HG02981 (cell line): ENCODE data around the gene ICAM1.

Experiments used
- ATAC-seq: cut with Tn5 transposase; IDR thresholded peaks from one replicate; pipeline ENCODE4 v1.9.1; 2021; ENCODE audit warnings: mild to moderate bottlenecking, moderate library complexity; ENCODE audit not compliant: unreplicated experiment

Gene ICAM1

DNA sequence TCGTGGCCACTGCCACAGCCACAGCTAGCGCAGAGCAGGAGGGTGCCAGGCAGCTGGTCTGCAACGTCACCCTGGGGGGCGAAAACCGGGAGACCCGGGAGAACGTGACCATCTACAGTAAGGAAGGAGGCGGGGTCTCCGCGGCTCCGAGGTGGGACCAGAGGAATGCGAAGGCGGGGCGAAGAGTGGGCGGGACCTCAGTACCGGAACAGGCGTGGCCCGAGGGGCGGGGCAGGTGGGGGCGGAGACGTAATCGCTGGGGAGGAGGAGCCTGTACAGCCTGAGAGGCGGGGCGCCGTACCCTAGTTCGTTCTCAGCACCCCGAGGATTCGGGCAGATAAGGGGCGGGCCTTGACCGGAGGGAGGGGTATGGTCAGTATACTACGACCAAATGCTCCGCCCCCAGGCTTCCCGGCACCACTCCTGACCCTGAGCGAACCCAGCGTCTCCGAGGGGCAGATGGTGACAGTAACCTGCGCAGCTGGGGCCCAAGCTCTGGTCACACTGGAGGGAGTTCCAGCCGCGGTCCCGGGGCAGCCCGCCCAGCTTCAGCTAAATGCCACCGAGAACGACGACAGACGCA is 21.4 kb downstream of the ICAM1 start:
- peak; percentile 38 for ATAC-seq

DNA sequence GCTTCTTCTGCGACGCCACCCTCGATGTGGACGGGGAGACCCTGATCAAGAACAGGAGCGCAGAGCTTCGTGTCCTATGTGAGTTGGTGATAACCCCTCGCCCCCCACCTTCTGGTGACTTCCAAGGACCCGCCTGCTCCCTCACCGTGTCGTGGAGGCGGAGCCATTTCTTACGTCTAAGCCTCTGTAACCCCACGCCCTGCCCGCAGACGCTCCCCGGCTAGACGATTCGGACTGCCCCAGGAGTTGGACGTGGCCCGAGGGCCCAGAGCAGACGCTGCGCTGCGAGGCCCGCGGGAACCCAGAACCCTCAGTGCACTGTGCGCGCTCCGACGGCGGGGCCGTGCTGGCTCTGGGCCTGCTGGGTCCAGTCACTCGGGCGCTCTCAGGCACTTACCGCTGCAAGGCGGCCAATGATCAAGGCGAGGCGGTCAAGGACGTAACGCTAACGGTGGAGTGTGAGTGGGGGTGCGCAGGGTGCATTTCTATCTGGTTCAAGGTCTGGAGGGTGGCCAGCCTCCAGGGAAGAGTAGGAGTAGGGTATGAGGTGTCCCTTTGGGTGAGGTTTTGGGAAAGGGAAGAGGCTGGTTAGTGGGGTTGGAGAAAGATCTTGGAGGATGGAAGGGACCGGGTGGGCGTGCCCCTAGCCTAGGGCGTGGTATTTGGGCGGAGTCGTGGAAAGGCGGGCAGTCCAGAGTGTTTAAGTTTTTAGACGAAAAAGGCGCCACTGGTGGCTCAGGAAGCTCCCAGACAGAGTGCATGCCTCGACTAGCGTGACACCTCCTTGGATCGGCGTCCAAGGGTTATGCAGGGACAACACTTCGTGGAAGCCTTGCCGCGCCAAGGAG is 22.1 kb downstream of the ICAM1 start:
- no peak for ATAC-seq

DNA sequence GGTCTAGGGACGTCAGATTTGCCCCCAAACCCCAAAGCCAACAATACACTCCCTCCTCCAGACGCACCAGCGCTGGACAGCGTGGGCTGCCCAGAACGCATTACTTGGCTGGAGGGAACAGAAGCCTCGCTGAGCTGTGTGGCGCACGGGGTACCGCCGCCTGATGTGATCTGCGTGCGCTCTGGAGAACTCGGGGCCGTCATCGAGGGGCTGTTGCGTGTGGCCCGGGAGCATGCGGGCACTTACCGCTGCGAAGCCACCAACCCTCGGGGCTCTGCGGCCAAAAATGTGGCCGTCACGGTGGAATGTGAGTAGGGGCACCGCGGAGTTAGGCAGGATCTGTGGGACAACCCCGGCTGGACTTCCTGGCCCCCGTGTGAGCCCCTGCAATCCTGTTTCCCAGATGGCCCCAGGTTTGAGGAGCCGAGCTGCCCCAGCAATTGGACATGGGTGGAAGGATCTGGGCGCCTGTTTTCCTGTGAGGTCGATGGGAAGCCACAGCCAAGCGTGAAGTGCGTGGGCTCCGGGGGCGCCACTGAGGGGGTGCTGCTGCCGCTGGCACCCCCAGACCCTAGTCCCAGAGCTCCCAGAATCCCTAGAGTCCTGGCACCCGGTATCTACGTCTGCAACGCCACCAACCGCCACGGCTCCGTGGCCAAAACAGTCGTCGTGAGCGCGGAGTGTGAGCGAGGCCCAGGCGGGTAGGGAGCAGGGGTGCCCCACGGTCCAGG is 22.9 kb downstream of the ICAM1 start:
- ATAC-seq: no peak

DNA sequence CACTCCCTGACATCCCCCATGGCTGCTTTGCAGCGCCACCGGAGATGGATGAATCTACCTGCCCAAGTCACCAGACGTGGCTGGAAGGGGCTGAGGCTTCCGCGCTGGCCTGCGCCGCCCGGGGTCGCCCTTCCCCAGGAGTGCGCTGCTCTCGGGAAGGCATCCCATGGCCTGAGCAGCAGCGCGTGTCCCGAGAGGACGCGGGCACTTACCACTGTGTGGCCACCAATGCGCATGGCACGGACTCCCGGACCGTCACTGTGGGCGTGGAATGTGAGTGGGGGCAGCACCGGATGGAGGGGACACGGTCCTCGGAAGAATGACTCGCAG is 23.4 kb downstream of the ICAM1 start:
- no peak for ATAC-seq

DNA sequence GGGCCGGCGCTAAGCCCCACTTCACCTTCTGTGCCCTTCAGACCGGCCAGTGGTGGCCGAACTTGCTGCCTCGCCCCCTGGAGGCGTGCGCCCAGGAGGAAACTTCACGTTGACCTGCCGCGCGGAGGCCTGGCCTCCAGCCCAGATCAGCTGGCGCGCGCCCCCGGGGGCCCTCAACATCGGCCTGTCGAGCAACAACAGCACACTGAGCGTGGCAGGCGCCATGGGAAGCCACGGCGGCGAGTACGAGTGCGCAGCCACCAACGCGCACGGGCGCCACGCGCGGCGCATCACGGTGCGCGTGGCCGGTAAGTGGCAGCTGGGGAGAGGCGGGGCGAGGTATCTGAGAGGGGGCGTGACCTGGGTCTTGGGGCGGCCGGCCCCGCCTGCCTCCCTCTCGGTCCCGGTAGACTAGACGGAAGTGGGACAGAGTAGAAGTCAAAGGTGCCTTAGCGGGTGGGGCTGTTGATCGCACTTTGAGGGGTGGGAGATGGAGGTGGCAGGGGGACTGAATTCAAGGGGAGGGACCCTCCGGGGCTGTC is 24.5 kb downstream of the ICAM1 start:
- ATAC-seq: peak; percentile 61

DNA sequence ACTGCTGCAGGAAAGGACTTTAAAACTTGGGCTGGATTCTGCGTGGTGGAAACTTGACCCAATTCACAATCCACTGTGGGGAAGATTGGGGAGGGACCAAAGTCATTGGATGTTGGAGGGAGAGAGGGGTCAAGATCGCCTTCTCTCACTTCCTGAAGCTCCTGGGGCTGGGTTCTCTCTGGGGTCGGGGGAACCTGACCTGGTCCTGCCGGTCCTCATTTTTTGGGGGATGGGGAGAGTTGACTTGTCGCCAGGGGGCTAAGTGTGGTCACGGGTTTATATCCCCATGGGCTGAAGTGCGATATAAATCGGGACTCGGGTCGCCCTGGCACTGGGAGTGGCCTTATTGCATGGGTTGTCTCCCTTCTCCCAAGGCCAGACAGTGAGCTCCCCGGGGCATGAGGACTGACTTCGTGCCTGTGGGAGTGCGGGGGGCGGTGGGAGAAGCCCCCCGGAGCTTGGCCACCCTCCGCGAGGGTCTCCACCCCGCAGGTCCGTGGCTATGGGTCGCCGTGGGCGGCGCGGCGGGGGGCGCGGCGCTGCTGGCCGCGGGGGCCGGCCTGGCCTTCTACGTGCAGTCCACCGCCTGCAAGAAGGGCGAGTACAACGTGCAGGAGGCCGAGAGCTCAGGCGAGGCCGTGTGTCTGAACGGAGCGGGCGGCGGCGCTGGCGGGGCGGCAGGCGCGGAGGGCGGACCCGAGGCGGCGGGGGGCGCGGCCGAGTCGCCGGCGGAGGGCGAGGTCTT is 25.1 kb downstream of the ICAM1 start:
- ATAC-seq: no peak

DNA sequence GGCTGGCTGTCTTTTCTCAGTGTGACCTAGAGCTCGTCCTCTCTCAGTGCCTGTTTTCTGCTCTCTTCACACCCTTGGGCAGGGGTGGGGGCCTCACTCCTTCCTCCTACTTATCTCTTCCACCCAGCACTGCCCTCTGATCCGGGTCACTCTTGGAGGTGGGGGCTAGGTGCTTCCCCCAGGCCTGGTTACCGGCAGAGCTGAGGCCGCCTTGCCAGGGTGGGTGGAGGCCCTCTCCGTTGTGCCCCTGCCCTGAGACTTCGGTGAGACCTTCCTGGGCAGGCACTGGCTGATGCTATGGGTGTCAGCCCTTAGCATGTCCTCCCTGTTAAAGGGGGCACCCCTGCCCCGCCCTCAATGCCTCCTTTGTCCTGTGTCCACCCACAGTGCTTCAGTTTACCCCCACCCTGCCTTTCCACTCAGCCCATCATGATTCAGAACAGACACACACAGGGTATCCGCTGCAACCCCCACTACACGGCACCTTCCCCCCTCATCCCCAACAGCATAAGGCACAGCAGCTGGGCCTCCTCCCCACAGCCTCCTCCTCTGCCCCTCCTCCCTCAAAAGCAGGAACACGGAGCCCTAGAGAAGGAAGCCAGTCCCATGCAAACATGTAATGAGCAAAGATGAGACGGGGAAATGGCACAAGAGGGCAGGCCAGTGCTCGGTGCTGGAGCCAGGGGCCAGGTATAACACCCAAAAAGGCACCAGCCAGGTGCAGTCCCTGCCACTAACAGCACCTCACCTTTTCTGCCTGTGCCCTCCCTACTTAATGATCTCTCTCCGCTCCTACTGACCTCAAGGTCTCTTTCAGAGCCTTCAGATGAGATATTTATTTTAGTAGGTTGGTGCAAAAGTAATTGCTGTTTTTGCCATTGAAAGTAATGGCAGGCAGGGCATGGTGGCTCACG is 28.9 kb downstream of the ICAM1 start:
- no peak for ATAC-seq

DNA sequence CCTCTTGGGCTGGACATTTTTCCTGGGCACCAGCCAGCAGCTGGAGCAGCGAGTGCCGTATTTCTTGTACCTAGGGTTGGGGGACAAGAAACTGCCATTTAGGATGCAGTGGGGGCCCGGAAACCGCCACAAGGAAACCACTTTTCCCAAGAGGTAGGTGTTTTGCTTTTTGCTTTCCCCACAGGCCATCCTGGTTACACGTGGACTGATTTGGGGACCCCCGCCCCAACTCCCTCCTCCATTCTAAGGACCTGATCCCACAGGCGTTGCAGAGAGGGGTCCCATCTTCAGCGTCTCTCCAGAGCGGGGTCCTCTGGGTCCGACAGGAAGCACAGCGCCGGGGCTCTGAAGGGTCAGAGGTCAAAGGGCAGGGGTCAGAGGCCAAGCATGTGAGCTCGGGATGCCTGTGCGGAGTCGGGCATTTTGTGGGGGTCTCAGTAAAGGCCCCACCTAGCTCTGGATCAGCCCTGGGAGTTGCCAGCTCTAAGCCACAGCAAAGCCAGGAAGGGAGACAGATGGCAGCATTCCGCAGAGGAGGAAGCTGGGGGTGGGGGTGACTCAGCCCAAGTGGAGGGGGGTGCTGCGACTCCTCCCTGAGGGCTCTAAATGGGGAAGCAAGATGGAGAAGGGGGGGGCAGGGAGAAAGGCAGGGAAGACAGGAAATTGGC is 34.4 kb downstream of the ICAM1 start:
- no peak for ATAC-seq

DNA sequence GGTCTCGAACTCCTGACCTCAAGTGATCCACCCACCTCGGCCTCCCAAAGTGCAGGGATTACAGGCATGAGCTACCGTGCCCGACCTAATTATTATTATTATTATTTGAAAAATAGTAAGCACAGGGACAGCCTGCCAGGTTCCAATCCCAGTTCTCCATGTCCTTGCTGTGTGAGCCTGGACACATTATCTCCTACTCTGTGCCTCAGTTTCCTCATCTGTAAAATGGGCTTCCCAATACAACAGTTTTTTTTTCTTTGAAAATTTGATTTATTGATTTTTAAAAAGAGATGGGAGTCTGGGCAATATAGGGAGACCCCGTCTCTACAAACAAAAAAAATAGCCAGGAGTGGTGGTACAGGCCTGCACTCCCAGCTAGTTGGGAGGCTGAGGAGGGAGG is 35.4 kb downstream of the ICAM1 start:
- no peak for ATAC-seq

DNA sequence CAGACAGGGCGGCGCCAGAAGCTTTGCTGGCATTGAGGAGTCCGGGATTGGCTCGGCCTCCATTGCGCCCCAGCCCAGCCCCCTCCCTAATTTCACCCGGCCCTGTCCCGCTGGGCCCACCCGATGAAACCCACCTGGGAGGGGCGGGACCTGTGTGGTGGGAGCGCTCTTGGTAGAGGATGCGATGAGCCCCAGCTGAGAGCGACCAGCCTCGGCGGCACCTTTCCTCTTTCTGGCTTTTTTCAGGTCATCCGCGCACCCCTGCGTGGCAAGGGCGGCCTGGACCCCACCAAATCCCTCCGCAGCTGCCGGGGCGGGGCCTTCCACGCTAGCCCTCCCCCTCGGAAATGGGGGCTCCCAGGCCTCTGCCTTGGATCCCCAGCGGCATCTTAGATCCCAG is 38.5 kb downstream of the ICAM1 start, which contains the start of gene ZGLP1:
TSS of gene ZGLP1 (minus strand) at position 393 of the 400 bp plus-strand sequence.
- ATAC-seq: no peak

DNA sequence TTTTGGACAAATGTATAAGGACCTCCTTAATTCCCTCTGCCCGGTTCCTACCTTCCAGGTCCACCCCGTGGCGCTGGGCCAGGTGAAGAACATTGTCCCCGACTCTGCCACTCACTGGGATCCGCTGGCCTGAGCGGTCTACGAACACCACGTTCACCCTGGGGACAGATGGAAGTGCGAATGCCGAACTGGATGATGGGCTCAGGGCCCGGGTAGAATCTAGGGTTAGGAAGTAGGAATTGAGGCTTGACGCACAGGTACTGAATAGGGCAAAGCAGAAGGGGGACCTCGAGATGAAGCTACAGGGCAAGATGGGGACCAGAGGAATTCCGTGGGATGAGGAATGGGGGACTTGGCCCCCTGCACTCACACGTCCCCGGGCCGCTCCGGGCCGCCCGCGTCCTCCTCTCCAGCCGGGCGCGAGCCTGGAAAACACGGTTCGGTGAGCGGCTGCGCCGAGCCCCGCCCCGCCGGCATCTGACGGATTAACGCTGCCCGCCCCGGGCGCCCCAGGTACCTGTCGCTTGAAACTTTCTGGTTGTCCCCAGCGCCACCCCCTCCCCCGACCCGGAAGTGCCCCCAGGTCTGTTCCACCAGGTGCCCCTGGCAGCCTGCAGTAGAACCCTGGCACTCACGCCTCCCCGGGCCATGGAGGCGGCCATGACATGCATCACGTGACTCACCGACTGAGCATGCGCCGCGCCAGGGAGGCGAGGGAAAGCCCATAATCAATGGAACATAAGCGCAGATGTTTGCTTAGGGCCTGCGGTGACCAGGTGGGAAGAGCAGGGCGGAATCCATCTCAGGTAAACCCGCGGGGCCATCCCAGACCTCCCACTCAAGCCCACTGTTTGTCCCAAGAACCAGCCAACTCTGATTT is 44.7 kb downstream of the ICAM1 start, which contains the start of gene FDX2:
TSS of gene FDX2 (minus strand) at position 681 of the 880 bp plus-strand sequence. CDS start at position 662, 19 bp downstream.
- ATAC-seq: peak; percentile 82

DNA sequence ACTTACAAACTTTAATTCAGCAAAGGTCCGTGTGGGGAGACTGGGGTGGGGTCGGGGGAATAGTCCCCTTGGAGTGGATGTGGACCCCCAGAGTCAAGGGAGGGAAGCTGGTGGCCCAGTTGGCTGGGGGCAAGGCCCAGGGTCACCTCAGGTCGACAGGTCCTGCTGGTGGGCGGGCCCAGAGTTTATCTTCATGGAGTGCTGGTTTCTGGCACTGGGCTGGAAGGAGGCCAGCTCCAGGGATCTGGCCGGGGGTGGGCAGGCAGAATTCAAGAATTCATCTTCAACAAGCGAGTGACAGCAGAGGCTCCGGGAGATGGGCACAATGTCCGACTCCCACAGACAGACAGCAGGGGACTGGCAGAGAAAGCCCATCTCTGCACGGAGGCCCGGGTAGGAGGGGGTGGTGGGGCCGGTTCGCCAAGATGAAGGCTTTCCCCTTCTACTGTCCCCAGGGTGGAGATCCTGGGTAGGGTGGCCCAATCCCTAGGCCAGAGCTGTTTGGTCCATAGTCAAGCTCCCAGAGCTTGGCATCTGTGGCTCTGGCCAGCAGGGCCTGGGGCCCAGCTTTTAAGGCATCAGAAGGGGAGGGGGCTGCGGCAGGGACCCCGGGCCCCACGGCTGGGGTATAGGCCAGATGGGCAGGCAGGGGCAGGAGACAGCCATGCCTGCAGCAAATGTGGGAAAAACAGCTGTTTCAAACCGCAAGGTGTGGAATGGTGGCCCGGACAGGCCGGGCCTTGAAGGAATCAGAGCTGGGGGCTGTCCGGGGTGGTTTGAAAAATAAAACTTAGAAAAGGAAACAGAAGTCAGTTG is 45.5 kb downstream of the ICAM1 start:
- ATAC-seq: no peak

DNA sequence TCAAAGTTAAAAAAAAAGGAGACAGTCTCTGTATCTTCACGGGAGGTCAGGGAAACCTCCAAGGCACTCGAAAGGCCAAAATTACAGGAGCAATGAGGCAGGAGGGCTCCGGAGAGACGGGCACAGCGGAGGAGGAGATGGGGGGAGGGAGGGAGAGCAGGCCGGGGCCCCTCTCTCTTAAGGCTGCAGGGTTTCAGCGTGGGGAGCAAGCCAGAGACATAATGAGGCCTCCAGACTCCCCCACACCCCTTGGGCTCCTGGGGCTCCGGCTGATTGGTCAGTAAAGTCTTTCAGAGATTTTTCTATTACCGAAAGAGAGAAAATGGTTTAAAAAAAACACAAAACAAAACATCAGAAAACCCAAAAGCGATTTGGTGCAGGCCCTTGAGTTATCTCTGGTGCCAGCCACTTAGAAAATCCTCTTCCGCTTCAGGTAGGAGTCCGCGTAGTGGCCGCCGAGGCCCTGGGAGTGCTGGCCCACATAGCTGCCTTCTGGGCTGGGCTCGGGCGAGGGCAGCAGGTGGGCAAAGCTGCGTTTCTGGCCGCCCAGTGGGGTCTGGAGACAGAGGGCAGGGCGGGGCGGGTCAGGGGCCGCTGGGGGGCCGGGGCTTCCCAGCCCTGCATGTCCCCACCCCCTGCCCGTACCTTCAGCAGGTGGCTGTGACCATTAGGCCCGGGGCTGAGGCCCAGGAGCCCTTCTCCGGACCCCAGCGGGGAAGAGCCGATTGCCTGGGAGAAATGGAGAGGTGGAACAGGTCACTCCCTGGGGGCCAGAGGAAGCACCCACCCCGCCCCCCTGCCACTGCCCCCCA is 46.3 kb downstream of the ICAM1 start:
- no peak for ATAC-seq

DNA sequence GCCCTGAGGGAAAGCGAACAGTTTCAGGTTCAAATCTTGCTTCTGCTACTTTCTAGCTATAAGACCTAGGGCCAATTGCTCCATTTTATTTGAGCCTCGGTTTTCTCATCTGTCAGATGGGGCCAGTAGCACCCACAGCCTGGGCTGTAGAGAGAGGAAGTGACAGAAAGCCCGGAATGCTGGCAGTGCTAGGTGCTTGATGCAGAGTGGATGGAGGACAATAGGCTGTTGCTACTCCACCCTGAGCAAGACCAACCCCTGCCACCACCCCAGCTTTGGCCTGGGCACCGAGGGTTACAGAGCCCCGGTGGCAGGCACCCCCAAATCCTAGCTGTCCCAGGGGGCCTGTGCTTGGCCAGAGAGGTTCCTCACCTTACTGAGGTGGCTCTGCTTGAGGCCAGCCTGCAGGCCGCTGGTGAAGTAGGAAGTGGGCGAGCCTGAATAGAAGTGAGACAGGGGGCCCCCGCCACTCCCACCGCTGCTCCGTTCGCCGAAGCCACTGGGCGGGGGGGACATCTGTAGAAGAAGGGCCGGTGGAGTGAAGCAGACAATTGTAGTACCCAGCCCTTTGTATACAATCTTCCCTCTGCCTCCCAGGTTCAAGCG is 47.0 kb downstream of the ICAM1 start:
- ATAC-seq: no peak

DNA sequence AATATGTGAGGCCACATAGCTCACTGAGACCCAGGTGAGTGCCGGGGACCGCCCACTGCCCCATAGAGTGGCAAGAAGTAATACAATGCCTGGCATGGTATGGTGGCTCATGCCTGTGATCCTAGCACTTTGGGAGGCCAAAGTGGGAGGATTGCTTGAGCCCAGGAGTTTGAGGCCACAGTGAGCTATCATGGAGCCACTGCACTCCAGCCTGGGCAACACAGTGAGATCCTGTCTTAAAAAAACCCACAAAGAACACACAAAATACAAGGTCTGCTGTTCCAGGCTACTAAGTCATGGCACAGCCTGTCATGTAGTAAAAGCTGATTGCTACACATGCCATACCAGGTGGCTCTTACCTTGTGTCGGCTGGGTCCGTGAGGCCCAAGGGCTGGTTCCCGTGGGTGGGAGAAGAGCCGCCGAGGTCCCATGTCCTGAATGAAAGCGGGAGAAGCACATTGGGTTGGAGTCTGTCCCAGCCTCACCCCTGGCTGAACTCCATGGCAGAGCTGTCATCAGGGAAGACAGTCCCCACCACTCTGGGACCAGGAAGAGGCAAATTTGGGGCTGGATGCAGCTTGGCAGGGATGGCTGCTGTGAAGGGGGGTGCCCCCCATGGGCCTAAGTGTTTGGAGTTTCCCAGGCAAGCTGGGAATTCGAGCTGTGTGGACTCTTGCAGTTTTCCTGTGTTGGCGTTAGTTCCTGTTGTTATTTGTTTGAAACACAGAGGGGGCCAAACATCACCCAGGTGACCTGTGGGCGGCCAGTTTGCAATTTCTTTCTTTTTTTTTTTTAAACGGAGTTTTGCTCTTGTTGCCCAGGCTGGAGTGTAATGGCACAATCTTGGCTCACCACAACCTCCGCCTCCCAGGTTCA is 48.1 kb downstream of the ICAM1 start:
- ATAC-seq: no peak
